22Rv1 (cell line): ENCODE measurements around the gene POTEF.

Experiments
- ZFX ChIP-seq: fragments of 450-650 bp; IDR thresholded peaks from 2 replicates; pipeline ENCODE4 v1.6.1; 2017; ENCODE audit warnings: antibody characterized with exemption, borderline replicate concordance
- TF ChIP-seq, protein P1 (sequence below): fragments of 450-650 bp; IDR thresholded peaks from 2 replicates; pipeline ENCODE4 v1.5.1; 2017; ENCODE audit warnings: mild to moderate bottlenecking

DNA sequence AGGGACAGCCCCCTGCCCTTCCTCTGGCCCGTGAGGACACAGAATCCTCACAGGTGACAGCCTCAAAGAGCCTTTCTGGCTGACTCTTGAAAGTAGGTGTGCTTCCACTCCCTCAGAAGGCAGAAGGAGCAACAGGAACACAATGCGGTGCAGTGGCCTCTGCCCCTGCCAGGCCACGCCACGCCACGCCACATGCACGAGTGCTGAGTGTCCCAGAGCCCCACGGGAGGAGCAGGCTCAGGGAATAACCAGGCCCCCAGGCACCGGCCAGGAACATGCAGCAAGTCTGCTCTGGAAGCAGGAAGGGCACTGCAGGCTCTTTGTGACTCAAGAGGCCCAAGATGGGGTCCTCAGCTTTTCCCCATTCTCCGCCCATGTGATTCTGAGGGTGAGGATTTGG, 33.9 kb upstream of the POTEF start:
- TF ChIP-seq, protein P1, sequence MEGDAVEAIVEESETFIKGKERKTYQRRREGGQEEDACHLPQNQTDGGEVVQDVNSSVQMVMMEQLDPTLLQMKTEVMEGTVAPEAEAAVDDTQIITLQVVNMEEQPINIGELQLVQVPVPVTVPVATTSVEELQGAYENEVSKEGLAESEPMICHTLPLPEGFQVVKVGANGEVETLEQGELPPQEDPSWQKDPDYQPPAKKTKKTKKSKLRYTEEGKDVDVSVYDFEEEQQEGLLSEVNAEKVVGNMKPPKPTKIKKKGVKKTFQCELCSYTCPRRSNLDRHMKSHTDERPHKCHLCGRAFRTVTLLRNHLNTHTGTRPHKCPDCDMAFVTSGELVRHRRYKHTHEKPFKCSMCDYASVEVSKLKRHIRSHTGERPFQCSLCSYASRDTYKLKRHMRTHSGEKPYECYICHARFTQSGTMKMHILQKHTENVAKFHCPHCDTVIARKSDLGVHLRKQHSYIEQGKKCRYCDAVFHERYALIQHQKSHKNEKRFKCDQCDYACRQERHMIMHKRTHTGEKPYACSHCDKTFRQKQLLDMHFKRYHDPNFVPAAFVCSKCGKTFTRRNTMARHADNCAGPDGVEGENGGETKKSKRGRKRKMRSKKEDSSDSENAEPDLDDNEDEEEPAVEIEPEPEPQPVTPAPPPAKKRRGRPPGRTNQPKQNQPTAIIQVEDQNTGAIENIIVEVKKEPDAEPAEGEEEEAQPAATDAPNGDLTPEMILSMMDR, result no peak
- TF ChIP-seq ZFX, result no peak
